Measurements from ENCODE around the gene HAUS6.

DNA sequence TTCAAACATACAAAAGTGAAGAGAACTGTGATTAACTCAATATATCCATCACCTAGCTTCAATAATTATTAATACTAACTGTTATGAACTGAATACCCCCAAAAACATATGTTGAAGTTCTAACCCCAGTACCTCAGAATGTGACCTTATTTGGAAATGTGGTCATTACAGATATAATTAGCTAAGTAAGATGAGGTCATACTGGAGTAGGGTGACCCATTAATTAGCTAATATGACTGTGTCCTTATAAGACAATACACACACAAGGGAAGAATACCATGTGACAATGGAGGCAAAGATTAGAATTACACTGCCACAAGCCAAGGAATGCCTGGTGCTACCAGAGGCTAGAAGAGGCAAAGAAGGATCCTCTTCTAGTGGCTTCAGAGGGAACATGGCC is 45.7 kb downstream of the HAUS6 start:
- TF ChIP-seq, protein P1, sequence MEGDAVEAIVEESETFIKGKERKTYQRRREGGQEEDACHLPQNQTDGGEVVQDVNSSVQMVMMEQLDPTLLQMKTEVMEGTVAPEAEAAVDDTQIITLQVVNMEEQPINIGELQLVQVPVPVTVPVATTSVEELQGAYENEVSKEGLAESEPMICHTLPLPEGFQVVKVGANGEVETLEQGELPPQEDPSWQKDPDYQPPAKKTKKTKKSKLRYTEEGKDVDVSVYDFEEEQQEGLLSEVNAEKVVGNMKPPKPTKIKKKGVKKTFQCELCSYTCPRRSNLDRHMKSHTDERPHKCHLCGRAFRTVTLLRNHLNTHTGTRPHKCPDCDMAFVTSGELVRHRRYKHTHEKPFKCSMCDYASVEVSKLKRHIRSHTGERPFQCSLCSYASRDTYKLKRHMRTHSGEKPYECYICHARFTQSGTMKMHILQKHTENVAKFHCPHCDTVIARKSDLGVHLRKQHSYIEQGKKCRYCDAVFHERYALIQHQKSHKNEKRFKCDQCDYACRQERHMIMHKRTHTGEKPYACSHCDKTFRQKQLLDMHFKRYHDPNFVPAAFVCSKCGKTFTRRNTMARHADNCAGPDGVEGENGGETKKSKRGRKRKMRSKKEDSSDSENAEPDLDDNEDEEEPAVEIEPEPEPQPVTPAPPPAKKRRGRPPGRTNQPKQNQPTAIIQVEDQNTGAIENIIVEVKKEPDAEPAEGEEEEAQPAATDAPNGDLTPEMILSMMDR (IDR thresholded peaks at IDR 0.05; ENCODE audit: low read depth, low read length, missing input control), result no peak
- TF ChIP-seq TAF1 (conservative IDR thresholded peaks at IDR 0.05) (no peak), RAD21 (IDR thresholded peaks at IDR 0.05) (no peak), EGR1 (IDR thresholded peaks at IDR 0.05; ENCODE audit: low read depth in 2 of 2) (no peak), FOXA1 (IDR thresholded peaks at IDR 0.05) (no peak), YY1 (IDR thresholded peaks at IDR 0.05) (no peak), GABPA (IDR thresholded peaks at IDR 0.05 in 1 of 2, conservative IDR thresholded peaks at IDR 0.05 in 1 of 2) (no peak), JUND (IDR thresholded peaks at IDR 0.05) (no peak), NR2F2 (IDR thresholded peaks at IDR 0.05) (no peak), HNF4A (conservative IDR thresholded peaks at IDR 0.05) (no peak)
- TF ChIP-seq, protein P2, sequence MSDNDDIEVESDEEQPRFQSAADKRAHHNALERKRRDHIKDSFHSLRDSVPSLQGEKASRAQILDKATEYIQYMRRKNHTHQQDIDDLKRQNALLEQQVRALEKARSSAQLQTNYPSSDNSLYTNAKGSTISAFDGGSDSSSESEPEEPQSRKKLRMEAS (IDR thresholded peaks at IDR 0.05), result no peak
- TF ChIP-seq, protein P3, sequence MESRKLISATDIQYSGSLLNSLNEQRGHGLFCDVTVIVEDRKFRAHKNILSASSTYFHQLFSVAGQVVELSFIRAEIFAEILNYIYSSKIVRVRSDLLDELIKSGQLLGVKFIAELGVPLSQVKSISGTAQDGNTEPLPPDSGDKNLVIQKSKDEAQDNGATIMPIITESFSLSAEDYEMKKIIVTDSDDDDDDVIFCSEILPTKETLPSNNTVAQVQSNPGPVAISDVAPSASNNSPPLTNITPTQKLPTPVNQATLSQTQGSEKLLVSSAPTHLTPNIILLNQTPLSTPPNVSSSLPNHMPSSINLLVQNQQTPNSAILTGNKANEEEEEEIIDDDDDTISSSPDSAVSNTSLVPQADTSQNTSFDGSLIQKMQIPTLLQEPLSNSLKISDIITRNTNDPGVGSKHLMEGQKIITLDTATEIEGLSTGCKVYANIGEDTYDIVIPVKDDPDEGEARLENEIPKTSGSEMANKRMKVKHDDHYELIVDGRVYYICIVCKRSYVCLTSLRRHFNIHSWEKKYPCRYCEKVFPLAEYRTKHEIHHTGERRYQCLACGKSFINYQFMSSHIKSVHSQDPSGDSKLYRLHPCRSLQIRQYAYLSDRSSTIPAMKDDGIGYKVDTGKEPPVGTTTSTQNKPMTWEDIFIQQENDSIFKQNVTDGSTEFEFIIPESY (IDR thresholded peaks at IDR 0.05), result no peak
- TF ChIP-seq, protein P4, sequence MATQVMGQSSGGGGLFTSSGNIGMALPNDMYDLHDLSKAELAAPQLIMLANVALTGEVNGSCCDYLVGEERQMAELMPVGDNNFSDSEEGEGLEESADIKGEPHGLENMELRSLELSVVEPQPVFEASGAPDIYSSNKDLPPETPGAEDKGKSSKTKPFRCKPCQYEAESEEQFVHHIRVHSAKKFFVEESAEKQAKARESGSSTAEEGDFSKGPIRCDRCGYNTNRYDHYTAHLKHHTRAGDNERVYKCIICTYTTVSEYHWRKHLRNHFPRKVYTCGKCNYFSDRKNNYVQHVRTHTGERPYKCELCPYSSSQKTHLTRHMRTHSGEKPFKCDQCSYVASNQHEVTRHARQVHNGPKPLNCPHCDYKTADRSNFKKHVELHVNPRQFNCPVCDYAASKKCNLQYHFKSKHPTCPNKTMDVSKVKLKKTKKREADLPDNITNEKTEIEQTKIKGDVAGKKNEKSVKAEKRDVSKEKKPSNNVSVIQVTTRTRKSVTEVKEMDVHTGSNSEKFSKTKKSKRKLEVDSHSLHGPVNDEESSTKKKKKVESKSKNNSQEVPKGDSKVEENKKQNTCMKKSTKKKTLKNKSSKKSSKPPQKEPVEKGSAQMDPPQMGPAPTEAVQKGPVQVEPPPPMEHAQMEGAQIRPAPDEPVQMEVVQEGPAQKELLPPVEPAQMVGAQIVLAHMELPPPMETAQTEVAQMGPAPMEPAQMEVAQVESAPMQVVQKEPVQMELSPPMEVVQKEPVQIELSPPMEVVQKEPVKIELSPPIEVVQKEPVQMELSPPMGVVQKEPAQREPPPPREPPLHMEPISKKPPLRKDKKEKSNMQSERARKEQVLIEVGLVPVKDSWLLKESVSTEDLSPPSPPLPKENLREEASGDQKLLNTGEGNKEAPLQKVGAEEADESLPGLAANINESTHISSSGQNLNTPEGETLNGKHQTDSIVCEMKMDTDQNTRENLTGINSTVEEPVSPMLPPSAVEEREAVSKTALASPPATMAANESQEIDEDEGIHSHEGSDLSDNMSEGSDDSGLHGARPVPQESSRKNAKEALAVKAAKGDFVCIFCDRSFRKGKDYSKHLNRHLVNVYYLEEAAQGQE (IDR thresholded peaks at IDR 0.05), result no peak
